Cortex of kidney (tissue), 1 donor: Measurements from ENCODE around the gene EPS8L1.
"Not testable (repeated sequence)": the region's sequence is repeated elsewhere in the genome, so short reads cannot be mapped to it uniquely, and the experiment has no call there.

Source experiments
- DNase-seq: peaks from one replicate; lab custom pipeline; 2025; lab: John Stamatoyannopoulos, UW

The EPS8L1 gene

GRCh38 chr19:55050749-55051532 is 24.7 kb upstream of the EPS8L1 start:
- no peak for DNase-seq

GRCh38 chr19:55053735-55054134 is 21.9 kb upstream of the EPS8L1 start:
- no peak for DNase-seq

GRCh38 chr19:55056827-55057226 is 18.8 kb upstream of the EPS8L1 start:
- no peak for DNase-seq

- DNase-seq, result no peak
Measured at GRCh38 chr19:55058781-55059610, 16.7 kb upstream of the EPS8L1 start.

GRCh38 chr19:55060287-55060686 is 15.4 kb upstream of the EPS8L1 start:
- DNase-seq, result not testable (repeated sequence)

- DNase-seq, result no peak
Measured at GRCh38 chr19:55062735-55063491, 12.8 kb upstream of the EPS8L1 start, which contains the start of gene RDH13. Gene RDH13, minus strand, starts transcription at chr19:55063148. Its CDS starts 116 bp downstream, at chr19:55063032.

GRCh38 chr19:55063492-55063843 is 12.2 kb upstream of the EPS8L1 start:
- no peak for DNase-seq

- DNase-seq, result not testable (repeated sequence)
Measured at GRCh38 chr19:55065516-55065915, 10.2 kb upstream of the EPS8L1 start.

GRCh38 chr19:55066107-55066709 is 9.5 kb upstream of the EPS8L1 start:
- DNase-seq, result no peak

- no peak for DNase-seq
Measured at GRCh38 chr19:55067869-55068268, 7.8 kb upstream of the EPS8L1 start.

- no peak for DNase-seq
Measured at GRCh38 chr19:55068950-55069864, 6.5 kb upstream of the EPS8L1 start.

- no peak for DNase-seq
Measured at GRCh38 chr19:55069865-55070197, 5.8 kb upstream of the EPS8L1 start.

- no peak for DNase-seq
Measured at GRCh38 chr19:55070466-55071128, 5.1 kb upstream of the EPS8L1 start.

- DNase-seq, result no peak
Measured at GRCh38 chr19:55071129-55071502, 4.6 kb upstream of the EPS8L1 start.

GRCh38 chr19:55071913-55072312 is 3.8 kb upstream of the EPS8L1 start:
- DNase-seq, result no peak

- DNase-seq, result no peak
Measured at GRCh38 chr19:55076321-55076720, 652 bp downstream of the EPS8L1 start.

GRCh38 chr19:55077106-55077505 is 1.4 kb downstream of the EPS8L1 start:
- DNase-seq, result no peak

GRCh38 chr19:55078996-55079395 is 3.3 kb downstream of the EPS8L1 start:
- DNase-seq, result no peak

GRCh38 chr19:55079400-55080038 is 3.9 kb downstream of the EPS8L1 start:
- DNase-seq, result no peak
